GM12878 (cell line): ENCODE data around the gene AP4S1. TPM values are rescaled to one million over a fixed set of nuclear protein-coding genes. Genes with fewer than 3 reads are reported as not detected.
A peak's percentile ranks its signal among the peaks of the same experiment; 100 is the strongest.

Experiments
- ATAC-seq: fragments of 200-7000 bp; cut with Tn5 transposase; 3 replicates; pipeline ENCODE4 v1.9.1; 2020; ENCODE audit warnings: mild to moderate bottlenecking, moderate library complexity
- BruUV-seq: library from RNA; stranded (reverse); fragments of 400-500 nt; replicated peaks from 2 replicates; lab custom pipeline; 2021; lab: Mats Ljungman, UMichigan
- CTCF ChIA-PET: fragments of 300-600 bp; sonication (Branson Sonifier 250); formaldehyde crosslinking; extraction: SDS; loops from one replicate; lab custom pipeline; 2021; ENCODE audit warnings: inconsistent platforms; lab: Yijun Ruan, JAX
- POLR2A ChIA-PET: fragments of 350-600 bp; formaldehyde crosslinking; extraction: SDS; loops from one replicate; lab custom pipeline; 2021; ENCODE audit warnings: inconsistent platforms; lab: Charles Lee
- RAD21 ChIA-PET: fragments of 300-600 bp; sonication (Branson Sonifier 250); formaldehyde crosslinking; loops from one replicate; lab custom pipeline; 2023; ENCODE audit warnings: antibody characterized with exemption; ENCODE audit not compliant: unreplicated experiment; lab: Charles Lee
- SMC1A ChIA-PET: fragments of 300-600 bp; sonication (Branson Sonifier 250); formaldehyde crosslinking; loops from one replicate; lab custom pipeline; 2023; ENCODE audit not compliant: unreplicated experiment, uncharacterized antibody; lab: Charles Lee
- DNase-seq: peaks from one replicate; pipeline ENCODE4 v3.0.0-alpha.2; 2011; ENCODE audit warnings: low read depth, low spot score
- FAIRE-seq: peaks from 3 replicates; lab custom pipeline; 2011; peaks lifted over from hg19 to GRCh38; lab: Jason Lieb, UNC
- H2AFZ ChIP-seq: 2 replicates; pipeline ENCODE4 v1.6.0; 2011; ENCODE audit warnings: low read depth, low read length, control low read depth; ENCODE audit not compliant: control insufficient read depth
- H3K27ac ChIP-seq: 2 replicates; pipeline ENCODE4 v1.5.1; 2011; ENCODE audit warnings: control low read depth; ENCODE audit not compliant: control insufficient read depth, insufficient read depth
- H3K27me3 ChIP-seq, 2 experiments: replicated peaks in 1 of 2; 2 replicates each; pipeline versions ENCODE4 v1.6.0 to v1.6.1; 2011; ENCODE audit warnings: low read length in 1 of 2; ENCODE audit not compliant: control insufficient read depth in 2 of 2, insufficient read depth in 2 of 2
- H3K36me3 ChIP-seq, 2 experiments: 2 replicates each; pipeline ENCODE4 v1.5.1; 2011; ENCODE audit warnings: low read length in 1 of 2; ENCODE audit not compliant: control insufficient read depth in 2 of 2, insufficient read depth in 2 of 2
- H3K4me1 ChIP-seq: 2 replicates; pipeline ENCODE4 v1.6.1; 2011; ENCODE audit warnings: mild to moderate bottlenecking, low read length, moderate library complexity, mixed read lengths; ENCODE audit not compliant: control insufficient read depth, insufficient read depth
- H3K4me2 ChIP-seq: 2 replicates; pipeline ENCODE4 v1.6.0; 2011; ENCODE audit warnings: control low read depth; ENCODE audit not compliant: control insufficient read depth, insufficient read depth
- H3K4me3 ChIP-seq: fragments of 200-600 bp; sonication (generic); 2 replicates; pipeline ENCODE4 v1.5.1; 2016
- H3K79me2 ChIP-seq: 2 replicates; pipeline ENCODE4 v1.6.0; 2011; ENCODE audit warnings: low read length; ENCODE audit not compliant: control insufficient read depth, insufficient read depth
- H3K9ac ChIP-seq: 2 replicates; pipeline ENCODE4 v1.8.0; 2011; ENCODE audit warnings: low read length, control low read depth, mixed read lengths; ENCODE audit not compliant: control insufficient read depth, insufficient read depth
- H3K9me3 ChIP-seq: replicated peaks from 3 replicates; pipeline ENCODE4 v1.5.1; 2011; ENCODE audit warnings: mild to moderate bottlenecking, low read length; ENCODE audit not compliant: control insufficient read depth, insufficient read depth
- H4K20me1 ChIP-seq: 2 replicates; pipeline ENCODE4 v1.6.0; 2011; ENCODE audit not compliant: control insufficient read depth, insufficient read depth
- CBX5 ChIP-seq: sonication (generic); IDR thresholded peaks from 2 replicates; pipeline ENCODE4 v1.6.1; 2016; ENCODE audit warnings: low read depth, moderate library complexity, mild to moderate bottlenecking, inconsistent platforms
- MAX ChIP-seq: IDR thresholded peaks from 2 replicates; pipeline ENCODE4 v1.6.1; 2012; ENCODE audit warnings: low read depth, low read length, improper control_type of control experiment
- RAD21 ChIP-seq: IDR thresholded peaks from 2 replicates; pipeline ENCODE4 v1.6.1; 2011; ENCODE audit warnings: mild to moderate bottlenecking, low read depth, low read length, moderate library complexity; ENCODE audit not compliant: insufficient read depth
- WGBS: methylation state at CpG from one replicate; pipeline ENCODE4 v1.1.6; 2016; ENCODE audit warnings: low lambda C conversion rate; ENCODE audit not compliant: insufficient replicate concordance, insufficient coverage; ENCODE audit errors: missing lambda C conversion rate; 5-methylcytosine and 5-hydroxymethylcytosine counted together
- in situ Hi-C: fragments of 300-500 bp; cut with MboI; formaldehyde crosslinking; loops from 9 replicates; pipeline ENCODE4 v1.14.3; 2018; ENCODE audit warnings: mixed read lengths
- intact Hi-C: fragments of 100-400 bp; cut with micrococcal nuclease; formaldehyde crosslinking; loops from one replicate; pipeline ENCODE4 v1.14.2; 2022; ENCODE audit not compliant: unreplicated experiment
- polyA plus RNA-seq, 11 experiments: library from polyadenylated mRNA; depleted of rRNA in 4 of 11; unstranded in 6 of 11; stranded (reverse) in 5 of 11; fragments of >200 nt; fragmentation: Nextera tagmentation in 4 of 11; fragmentation: Illumina TruSeq in 1 of 11; extraction: Ambion mirVana in 4 of 11; extraction: Trizol in 1 of 11; gene quantifications; 1 replicate in 1 of 11; 2 replicates in 10 of 11; pipeline versions ENCODE4 v1.2.1 to v1.2.3, GENCODE V29; 2011 to 2016; ENCODE audit warnings: inconsistent platforms in 2 of 11, missing spikeins in 2 of 11, low read depth in 1 of 11
- total RNA-seq, 4 experiments: library from RNA; depleted of rRNA in 3 of 4; stranded (reverse); fragments of >200 nt in 3 of 4; fragmentation: Illumina TruSeq in 1 of 4; extraction: Trizol in 1 of 4; gene quantifications; 2 replicates each; pipeline versions ENCODE4 v1.2.1 to v1.2.3, GENCODE V29; 2013 to 2021

Gene AP4S1
- total and polyA plus RNA-seq, 10 of the 15 experiments (the other 5 are each of a cell fraction or from before 2014, with no cell fraction given), result 3.6 to 9.0 (median 5.7) TPM

GRCh38 chr14:30998100-30998706 lies 27.2 kb upstream of the AP4S1 start:
- intact Hi-C loops (no loop called here), in situ Hi-C loops (no loop called here)
- H3K9ac ChIP-seq, result no peak overlapping the region
- RAD21 ChIA-PET, result interaction anchor here (1.1 kb wide), 1 partner anchor 85 kb away, joined by 3 read pairs; no protein-coding TSS in a partner anchor
- no peak overlapping the region for H2AFZ ChIP-seq
- peaks cover 9% of the 10 kb centered on the region; the same call in 1 of the 2 replicates for H3K4me1 ChIP-seq
- no peak overlapping the region for H3K27ac ChIP-seq
- no peaks in the 10 kb centered on the region for H3K27me3 ChIP-seq
- FAIRE-seq, result no peak
- POLR2A ChIA-PET, result interaction anchor here (0.6 kb wide), 1 partner anchor 85 kb away, joined by 4 read pairs; no protein-coding TSS in a partner anchor
- H3K36me3 ChIP-seq, result 0 out of 4 replicates have a peak, but pooled peaks cover 0 to 10% of the 10 kb centered on the region in 2 experiments
- H3K4me2 ChIP-seq, result no peak overlapping the region
- no TSS peak for BruUV-seq
- no peak for ATAC-seq
- SMC1A ChIA-PET, result interaction anchor here (0.9 to 1.4 kb wide), 4 partner anchors 11 to 26 kb away, joined by 3 to 4 read pairs (median 3); no protein-coding TSS in a partner anchor
- 100% methylated on average over 1 of the region's 1 CpG for WGBS
- no peak overlapping the region for H3K4me3 ChIP-seq
- peaks cover 8% of the 10 kb centered on the region for H3K9me3 ChIP-seq
- TF ChIP-seq MAX (no peak), RAD21 (no peak), CBX5 (0 out of 2 replicates have a peak, but pooled peaks have one; percentile 43)
- TF ChIP-seq, all 136 proteins: peak for 1
- Histone ChIP-seq H3K79me2 (peaks cover 40% of the 10 kb centered on the region), H4K20me1 (peaks cover 5% of the 10 kb centered on the region; the same call in 1 of the 2 replicates)
- CTCF ChIA-PET, result interaction anchor here (1.2 to 1.5 kb wide), 2 partner anchors 11 to 84 kb away, joined by 3 to 5 read pairs; no protein-coding TSS in a partner anchor
- DNase-seq, result no peak
